ENCODE data around the gene MAST1. TPM values are rescaled to one million over a fixed set of nuclear protein-coding genes. Genes with fewer than 3 reads are reported as not detected.

The MAST1 gene
- total RNA-seq, 2 donors from 2014 or later = 0.26 TPM; not detected in 1

DNA sequence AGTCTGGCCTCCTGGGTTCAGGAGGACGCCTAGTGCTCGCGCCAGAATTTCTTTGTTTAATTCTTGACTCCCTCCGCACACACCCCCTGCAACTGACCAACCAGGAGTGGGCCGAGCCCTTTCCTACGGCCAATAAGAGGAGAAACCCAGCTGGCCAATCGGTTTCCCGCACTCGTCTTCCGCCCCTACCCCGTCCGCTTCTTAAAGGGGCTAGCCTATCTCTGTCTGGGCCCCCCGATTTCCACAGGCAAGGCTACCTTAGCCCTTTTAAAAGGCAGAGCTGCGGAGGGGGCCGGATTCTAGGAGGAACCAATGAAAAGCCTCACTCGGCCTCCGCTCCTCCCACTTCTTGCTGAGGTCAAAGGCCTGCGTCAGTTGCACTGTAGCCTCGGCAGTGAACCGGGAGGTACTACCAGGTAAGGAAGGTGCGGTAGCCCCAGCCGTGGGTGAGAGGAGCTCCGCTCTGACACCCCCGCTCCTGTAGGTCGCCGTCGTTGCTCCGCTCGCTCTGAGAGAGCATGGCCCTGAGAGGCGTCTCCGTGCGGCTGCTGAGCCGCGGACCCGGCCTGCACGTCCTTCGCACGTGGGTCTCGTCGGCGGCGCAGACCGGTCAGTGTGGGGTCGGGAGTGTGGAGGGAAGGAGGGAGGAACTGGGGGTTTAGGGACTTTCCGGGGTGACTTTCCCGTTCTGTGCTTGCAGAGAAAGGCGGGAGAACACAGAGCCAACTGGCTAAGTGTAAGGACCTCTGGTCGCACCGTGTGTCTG, 52.7 kb downstream of the MAST1 start, which contains the start of gene GCDH:
Gene GCDH, plus strand, starts transcription at position 374 of the 766 bp plus-strand sequence. Its CDS starts 145 bp downstream, at position 519.
- 0 to 1% methylated on average over 25 to 49 of the region's 49 CpGs for WGBS, 2 donors
- no peaks in the 10 kb centered on the region for H3K27me3 ChIP-seq
- peak within 1 kb of the TSS; percentile 59 to 90 (median 78) for H3K27ac ChIP-seq
- intact Hi-C loops (cut with DNase I) = no loop called here
- peaks cover 0 to 4% of the 10 kb centered on the region in 2 donors for H3K36me3 ChIP-seq (replicated peaks in 1 of 2; ENCODE audit: insufficient read depth in 1 of 2, low read depth in 2 of 2)
- ATAC-seq = peak; percentile 97
- peak within 1 kb of the TSS; percentile 70 to 83 for H3K4me3 ChIP-seq
- H3K4me1 ChIP-seq = peaks cover 21% of the 10 kb centered on the region
- TF ChIP-seq CTCF (IDR thresholded peaks at IDR 0.05) (peak in 1 of 7 experiments; percentile 19), POLR2A (IDR thresholded peaks at IDR 0.05) (peak; percentile 76 to 93 (median 91))
- peak; percentile 98 to 99 (median 98) for DNase-seq
- no peaks in the 10 kb centered on the region for H3K9me3 ChIP-seq

DNA sequence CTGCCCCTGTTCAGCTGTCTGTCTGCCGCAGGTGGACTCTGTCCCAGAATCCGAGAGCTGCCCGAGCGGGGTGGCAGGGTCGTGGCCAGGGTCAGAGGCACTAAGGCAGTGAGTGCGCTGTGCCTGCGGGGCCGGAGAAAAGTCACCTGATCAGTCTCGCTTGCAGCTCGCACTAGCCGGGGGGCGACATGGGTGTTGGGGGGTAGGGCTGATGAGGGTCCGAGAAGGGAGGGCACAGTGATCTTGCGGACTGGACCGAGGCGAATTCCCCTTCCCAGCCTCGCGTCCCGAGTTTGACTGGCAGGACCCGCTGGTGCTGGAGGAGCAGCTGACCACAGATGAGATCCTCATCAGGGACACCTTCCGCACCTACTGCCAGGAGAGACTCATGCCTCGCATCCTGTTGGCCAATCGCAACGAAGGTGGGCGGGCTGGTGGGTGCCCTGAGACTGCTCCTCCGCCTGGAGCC, 53.3 kb downstream of the MAST1 start:
- no peak for TF ChIP-seq CTCF (IDR thresholded peaks at IDR 0.05)
- TF ChIP-seq POLR2A (IDR thresholded peaks at IDR 0.05) = no peak
- ATAC-seq (no peak), DNase-seq (no peak)
- Histone ChIP-seq H3K36me3 (replicated peaks in 1 of 2; ENCODE audit: insufficient read depth in 1 of 2, low read depth in 2 of 2) (peaks cover 0 to 4% of the 10 kb centered on the region in 2 donors), H3K4me1 (peaks cover 19% of the 10 kb centered on the region), H3K4me3 (peak overlapping the region; percentile 70 to 83), H3K9me3 (no peaks in the 10 kb centered on the region), H3K27me3 (no peaks in the 10 kb centered on the region), H3K27ac (peak overlapping the region in 3 of 4 donors; percentile 59 to 90 (median 88))
- intact Hi-C loops (cut with DNase I) = no loop called here
- WGBS, 2 donors = 6 to 14% methylated on average over 7 to 24 of the region's 26 CpGs

DNA sequence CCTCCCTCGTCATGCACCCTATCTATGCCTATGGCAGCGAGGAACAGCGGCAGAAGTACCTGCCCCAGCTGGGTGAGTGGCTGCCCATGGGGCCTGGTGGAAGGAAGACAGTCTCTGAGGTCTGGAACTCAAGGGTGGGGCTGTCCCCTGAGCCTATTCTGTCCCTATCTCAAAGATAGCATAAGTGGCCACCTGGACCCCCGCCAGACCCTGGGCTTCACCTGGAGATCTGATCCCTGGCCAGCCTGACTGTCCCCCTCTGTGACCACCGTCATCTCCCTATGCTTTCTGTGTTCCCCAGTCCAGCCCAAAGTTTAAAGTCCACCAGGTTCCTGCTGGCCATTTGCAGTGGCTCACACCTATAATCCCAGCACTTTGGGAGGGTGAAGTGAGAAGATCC, 55.3 kb downstream of the MAST1 start:
- intact Hi-C loops (cut with DNase I) = no loop called here
- Histone ChIP-seq H3K27ac (no peak overlapping the region), H3K4me1 (peaks cover 19% of the 10 kb centered on the region), H3K27me3 (no peaks in the 10 kb centered on the region), H3K9me3 (no peaks in the 10 kb centered on the region), H3K4me3 (no peak overlapping the region), H3K36me3 (replicated peaks in 1 of 2; ENCODE audit: insufficient read depth in 1 of 2, low read depth in 2 of 2) (peaks cover 0 to 5% of the 10 kb centered on the region in 2 donors)
- WGBS, 2 donors = 94 to 100% methylated on average over 3 to 4 of the region's 5 CpGs
- no peak for TF ChIP-seq POLR2A (IDR thresholded peaks at IDR 0.05)
- no peak for TF ChIP-seq CTCF (IDR thresholded peaks at IDR 0.05)
- ATAC-seq (no peak), DNase-seq (no peak)

DNA sequence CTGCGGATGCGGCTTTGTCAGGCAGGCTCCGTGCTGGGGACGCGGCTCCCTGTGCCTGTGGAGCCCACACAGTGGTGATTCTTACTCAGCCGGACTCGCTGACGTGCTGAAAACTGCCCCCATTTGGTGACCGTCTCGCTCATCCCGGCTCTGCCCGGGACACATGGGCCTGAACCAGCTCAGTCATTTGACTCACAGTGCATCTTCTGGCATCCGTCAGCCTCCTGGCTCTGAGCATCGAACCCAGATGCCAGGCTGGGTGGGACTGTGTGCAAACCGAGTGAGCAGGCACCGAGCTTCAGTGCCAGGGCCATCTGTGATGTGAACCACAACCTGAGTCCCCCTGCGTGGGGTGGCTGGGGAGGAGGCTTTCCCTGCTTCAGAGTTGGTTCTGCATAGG, 58.1 kb downstream of the MAST1 start:
- H3K36me3 ChIP-seq (replicated peaks in 1 of 2; ENCODE audit: insufficient read depth in 1 of 2, low read depth in 2 of 2) = peaks cover 0 to 5% of the 10 kb centered on the region in 2 donors
- H3K27me3 ChIP-seq = no peaks in the 10 kb centered on the region
- no peaks in the 10 kb centered on the region for H3K9me3 ChIP-seq
- ATAC-seq = no peak
- 94% methylated on average over 15 of the region's 17 CpGs; no CpG with 5 or more reads in 1 of the 2 donors for WGBS, 2 donors
- intact Hi-C loops (cut with DNase I) = no loop called here
- no peak for TF ChIP-seq CTCF (IDR thresholded peaks at IDR 0.05)
- no peak for TF ChIP-seq POLR2A (IDR thresholded peaks at IDR 0.05)
- no peak overlapping the region for H3K4me3 ChIP-seq
- DNase-seq = no peak
- H3K4me1 ChIP-seq = peaks cover 12% of the 10 kb centered on the region
- no peak overlapping the region for H3K27ac ChIP-seq

All from body of pancreas (tissue), 4 donors.